SKM-1 (cell line): ENCODE results near the gene FCGR3A.
"Not testable (repeated sequence)": the region's sequence is repeated elsewhere in the genome, so short reads cannot be mapped to it uniquely, and the experiment has no call there.

Experiments
- DNase-seq: peaks from one replicate; lab custom pipeline; 2025; ENCODE audit not compliant: unreplicated experiment; lab: John Stamatoyannopoulos, UW

Gene FCGR3A

GRCh38 chr1:161531986-161532643 is 17.5 kb downstream of the FCGR3A start:
- DNase-seq: no peak

GRCh38 chr1:161530671-161531641 is 18.7 kb downstream of the FCGR3A start:
- peak; percentile 91 for DNase-seq

- DNase-seq: peak; percentile 72
Measured at GRCh38 chr1:161530158-161530557, 19.5 kb downstream of the FCGR3A start.

GRCh38 chr1:161529463-161530104 is 20.0 kb downstream of the FCGR3A start:
- not testable (repeated sequence) for DNase-seq

- not testable (repeated sequence) for DNase-seq
Measured at GRCh38 chr1:161528550-161528949, 21.1 kb downstream of the FCGR3A start.

GRCh38 chr1:161525918-161526317 is 23.7 kb downstream of the FCGR3A start:
- not testable (repeated sequence) for DNase-seq

GRCh38 chr1:161525321-161525720 is 24.3 kb downstream of the FCGR3A start:
- DNase-seq: not testable (repeated sequence)

- DNase-seq: not testable (repeated sequence)
Measured at GRCh38 chr1:161524742-161525291, 24.8 kb downstream of the FCGR3A start.

GRCh38 chr1:161523817-161524741 is 25.5 kb downstream of the FCGR3A start, which contains the start of gene HSPA6:
HSPA6 (plus strand) TSS chr1:161524540; CDS start chr1:161524659, 119 bp downstream.
- not testable (repeated sequence) for DNase-seq

GRCh38 chr1:161523041-161523816 is 26.4 kb downstream of the FCGR3A start:
- not testable (repeated sequence) for DNase-seq

- not testable (repeated sequence) for DNase-seq
Measured at GRCh38 chr1:161513953-161514352, 35.7 kb downstream of the FCGR3A start.

- not testable (repeated sequence) for DNase-seq
Measured at GRCh38 chr1:161513448-161513780, 36.2 kb downstream of the FCGR3A start.

GRCh38 chr1:161512636-161513447 is 36.8 kb downstream of the FCGR3A start:
- DNase-seq: not testable (repeated sequence)

GRCh38 chr1:161511756-161512060 is 37.9 kb downstream of the FCGR3A start:
- DNase-seq: no peak

GRCh38 chr1:161511018-161511755 is 38.4 kb downstream of the FCGR3A start:
- no peak for DNase-seq

- no peak for DNase-seq
Measured at GRCh38 chr1:161510477-161510876, 39.1 kb downstream of the FCGR3A start.

GRCh38 chr1:161506336-161507223 is 43.0 kb downstream of the FCGR3A start:
- peak; percentile 89 for DNase-seq
